A549 (cell line): ENCODE results near the gene TMEM225.

Experiments
- CHD2 ChIP-seq: fragments of 150-350 bp; IDR thresholded peaks from 2 replicates; pipeline ENCODE4 v1.6.1; 2014; ENCODE audit warnings: low read length; ENCODE audit not compliant: partially characterized antibody
- CTCF ChIP-seq: fragments of >200 bp; sonication (Bioruptor Twin); formaldehyde crosslinking; IDR thresholded peaks from 3 replicates; pipeline ENCODE4 v1.5.1; 2016
- ESRRA ChIP-seq: fragments of 150-350 bp; IDR thresholded peaks from 2 replicates; pipeline ENCODE4 v1.6.1; 2014; ENCODE audit warnings: mild to moderate bottlenecking, low read length, borderline replicate concordance
- KDM1A ChIP-seq: fragments of 200-600 bp; sonication (generic); IDR thresholded peaks from 2 replicates; pipeline ENCODE4 v1.6.1; 2016; ENCODE audit warnings: low read depth, mild to moderate bottlenecking
- MAX ChIP-seq: IDR thresholded peaks from 2 replicates; pipeline ENCODE4 v1.6.1; 2012
- NPAS2 ChIP-seq: fragments of 250-450 bp; sonication (Bioruptor Pico); IDR thresholded peaks from 2 replicates; pipeline ENCODE4 v1.8.0; 2022; ENCODE audit warnings: mild to moderate bottlenecking, moderate library complexity, borderline replicate concordance
- POLR2A ChIP-seq: IDR thresholded peaks from 2 replicates; pipeline ENCODE4 v1.6.1; 2012; ENCODE audit warnings: mild to moderate bottlenecking, low read length
- POLR2AphosphoS2 ChIP-seq: conservative IDR thresholded peaks from 2 replicates; pipeline ENCODE4 v1.6.1; 2012; ENCODE audit warnings: low read length, improper control_type of control experiment, inconsistent platforms
- SMC3 ChIP-seq: fragments of >200 bp; sonication (Bioruptor Twin); formaldehyde crosslinking; IDR thresholded peaks from 3 replicates; pipeline ENCODE4 v1.6.1; 2018; ENCODE audit warnings: inconsistent platforms
- USF2 ChIP-seq: fragments of 450-650 bp; IDR thresholded peaks from 2 replicates; pipeline ENCODE4 v1.6.1; 2014; ENCODE audit warnings: antibody characterized with exemption
- ZFP36 ChIP-seq: fragments of 450-650 bp; IDR thresholded peaks from 2 replicates; pipeline ENCODE4 v1.6.1; 2014; ENCODE audit warnings: borderline replicate concordance; ENCODE audit not compliant: partially characterized antibody
- ZSCAN20 ChIP-seq: fragments of 250-450 bp; sonication (Bioruptor Pico); IDR thresholded peaks from 2 replicates; pipeline ENCODE4 v1.8.0; 2022; ENCODE audit warnings: mild to moderate bottlenecking, moderate library complexity

- no peak for TF ChIP-seq POLR2AphosphoS2
- TF ChIP-seq NPAS2 (CRISPR knock-in tag): no peak
- no peak for TF ChIP-seq CTCF
- TF ChIP-seq POLR2A: no peak
- no peak for TF ChIP-seq ESRRA
- TF ChIP-seq SMC3: no peak
- no peak for TF ChIP-seq CHD2
- TF ChIP-seq ZSCAN20 (CRISPR knock-in tag): no peak
- TF ChIP-seq MAX: no peak
- TF ChIP-seq KDM1A: no peak
- TF ChIP-seq ZFP36: no peak
- no peak for TF ChIP-seq USF2
Observed at GRCh38 chr11:123892031-123892430, 6.6 kb upstream of the TMEM225 start.
